Glomerular visceral epithelial cell (primary cell): ENCODE measurements around the gene S100A12.
A peak's percentile ranks its signal among the peaks of the same experiment; 100 is the strongest.

Source experiments
- DNase-seq: peaks from one replicate; pipeline ENCODE4 v3.0.0-alpha.2; 2016; ENCODE audit errors: extremely low spot score

Gene S100A12

GRCh38 chr1:153368495-153368894, 6.9 kb downstream of the S100A12 start:
- DNase-seq, result no peak

DNA sequence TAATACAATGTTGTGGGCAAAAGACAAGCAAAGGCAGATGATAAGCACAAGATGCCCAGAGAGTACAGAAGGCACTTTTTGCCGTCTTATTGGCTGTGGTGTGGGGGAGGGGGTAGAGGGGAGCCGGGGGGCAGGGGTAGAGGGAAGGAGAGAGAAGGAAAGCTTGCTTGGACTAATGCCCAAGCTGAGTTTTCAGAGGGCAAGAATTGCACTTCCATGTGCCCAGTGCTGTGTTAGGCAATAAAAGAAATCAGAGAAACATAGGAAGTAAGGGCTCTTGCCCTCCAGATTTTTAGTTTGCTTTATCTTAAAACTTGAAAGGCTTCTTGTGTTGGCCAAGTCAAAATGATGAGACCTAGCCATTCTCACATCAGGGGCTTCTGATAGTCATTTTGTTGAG, 8.3 kb downstream of the S100A12 start:
- DNase-seq, result no peak

DNA sequence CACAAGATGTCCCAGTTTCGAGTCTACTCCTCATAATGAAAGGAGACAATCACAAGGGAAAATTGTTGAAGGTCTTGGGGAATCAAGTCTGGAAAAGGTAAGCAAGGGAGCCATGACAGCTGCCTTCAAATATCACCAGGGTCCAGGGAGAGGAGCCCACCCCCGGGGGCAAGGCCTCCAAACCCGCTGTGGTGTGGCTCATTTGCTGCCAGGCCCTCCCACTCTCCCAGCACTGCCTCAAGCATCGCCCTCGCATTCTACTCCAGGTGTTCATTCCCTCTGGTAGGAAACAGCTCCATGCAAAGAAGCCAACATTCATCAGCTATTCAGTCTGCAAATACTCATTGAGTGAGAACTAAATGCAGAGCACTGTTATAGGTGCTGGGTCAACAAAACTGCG, 9.2 kb downstream of the S100A12 start:
- DNase-seq, result no peak

DNA sequence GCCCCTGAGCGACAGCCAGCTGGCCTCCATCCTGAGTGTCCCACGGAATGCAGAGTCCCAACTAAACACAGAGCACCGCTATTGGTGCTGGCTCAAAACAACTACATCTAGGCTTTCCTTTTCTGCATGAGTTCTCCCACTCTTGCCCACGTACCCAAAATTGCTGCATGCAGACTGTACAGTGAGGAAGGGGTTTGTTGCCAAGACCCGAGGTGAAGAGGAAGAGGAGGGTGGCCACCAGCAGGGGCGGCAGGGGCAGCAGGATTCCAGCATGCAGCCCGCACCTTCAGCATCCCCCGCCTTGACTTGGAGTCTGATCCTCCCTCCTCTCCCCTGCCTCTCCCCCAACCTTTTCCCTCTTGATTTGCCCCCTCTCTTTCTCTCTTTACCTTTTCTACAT, 9.7 kb downstream of the S100A12 start:
- DNase-seq, result no peak

DNA sequence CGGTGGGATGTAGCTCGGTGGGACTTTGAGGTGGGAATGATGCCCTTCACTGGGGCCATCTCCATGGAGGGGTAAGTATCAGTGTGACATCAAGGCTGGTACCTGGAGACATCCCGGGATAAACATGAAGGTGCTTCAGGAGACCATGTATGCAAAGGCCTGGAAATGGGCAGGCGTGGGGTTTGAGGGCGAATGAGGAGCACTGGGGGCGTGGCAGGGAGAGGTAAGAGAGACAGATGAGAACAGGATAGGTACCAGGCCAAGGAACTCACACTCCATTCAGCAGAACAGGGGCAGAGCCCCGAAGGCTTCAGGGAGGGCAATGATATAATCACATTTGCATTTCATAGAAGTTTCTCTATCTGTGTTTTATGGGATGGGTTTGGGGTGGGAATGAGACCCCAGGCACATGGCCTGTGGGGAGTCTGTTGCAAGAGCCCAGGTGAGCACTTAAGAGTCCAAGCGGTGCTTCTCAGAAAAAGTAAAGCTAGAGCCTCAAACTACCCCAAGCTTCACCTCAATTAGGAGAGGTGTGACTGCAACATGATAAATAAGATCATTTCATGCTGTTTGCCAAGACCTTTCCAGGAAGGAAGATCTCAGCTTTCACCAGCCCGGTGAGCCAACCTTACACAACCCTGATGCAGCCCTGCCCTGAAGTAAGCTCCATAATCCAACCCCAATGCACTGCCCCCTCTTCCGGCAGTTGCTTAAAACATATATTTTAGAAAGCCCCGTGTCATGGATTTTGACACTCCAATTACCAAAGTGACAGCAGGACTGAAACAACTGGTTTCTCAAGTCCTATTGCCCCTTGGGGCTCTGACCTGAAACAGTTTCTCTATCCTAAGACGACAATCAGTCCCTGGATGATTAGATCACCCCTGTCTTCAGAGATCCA, 10.4 kb downstream of the S100A12 start:
- DNase-seq, result no peak

DNA sequence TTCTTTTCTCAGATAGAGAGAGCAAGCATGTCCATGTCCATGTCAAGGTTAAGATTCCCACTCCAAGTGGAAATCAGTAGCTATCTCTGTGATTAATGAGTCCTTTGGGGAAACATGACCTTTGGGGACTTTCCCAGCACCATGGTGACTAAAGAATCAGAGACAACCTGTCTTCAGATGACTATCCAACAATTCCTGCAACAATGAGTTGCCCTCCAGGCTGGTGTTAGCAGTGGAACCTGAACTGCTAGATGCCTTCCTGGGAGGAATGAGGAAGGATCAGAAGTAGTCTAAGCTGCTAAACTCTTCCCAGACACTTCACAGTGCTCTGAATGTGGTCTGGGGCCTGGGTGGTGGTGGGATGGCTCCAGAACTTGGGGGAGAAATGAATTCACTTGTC, 11.3 kb downstream of the S100A12 start:
- DNase-seq, result no peak

DNA sequence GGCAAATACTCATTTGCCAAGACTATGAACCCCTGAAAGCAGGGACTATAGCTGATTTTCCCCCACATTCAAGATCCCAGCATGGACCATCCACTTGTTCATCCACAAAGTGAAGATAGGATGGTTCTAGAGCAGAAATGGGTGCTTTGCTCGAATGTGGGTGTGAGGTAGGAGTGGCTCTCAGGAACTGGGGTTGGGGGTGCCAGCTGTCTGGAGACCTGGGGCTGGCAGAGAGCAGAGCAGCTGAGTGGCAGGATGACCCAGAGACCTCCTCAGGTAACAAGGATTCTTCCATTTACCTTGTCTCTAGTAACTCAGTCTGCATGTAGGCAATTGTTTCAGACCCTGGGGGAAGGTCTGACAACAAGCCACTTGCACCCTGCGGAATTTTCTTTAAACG, 11.8 kb downstream of the S100A12 start:
- DNase-seq, result no peak

DNA sequence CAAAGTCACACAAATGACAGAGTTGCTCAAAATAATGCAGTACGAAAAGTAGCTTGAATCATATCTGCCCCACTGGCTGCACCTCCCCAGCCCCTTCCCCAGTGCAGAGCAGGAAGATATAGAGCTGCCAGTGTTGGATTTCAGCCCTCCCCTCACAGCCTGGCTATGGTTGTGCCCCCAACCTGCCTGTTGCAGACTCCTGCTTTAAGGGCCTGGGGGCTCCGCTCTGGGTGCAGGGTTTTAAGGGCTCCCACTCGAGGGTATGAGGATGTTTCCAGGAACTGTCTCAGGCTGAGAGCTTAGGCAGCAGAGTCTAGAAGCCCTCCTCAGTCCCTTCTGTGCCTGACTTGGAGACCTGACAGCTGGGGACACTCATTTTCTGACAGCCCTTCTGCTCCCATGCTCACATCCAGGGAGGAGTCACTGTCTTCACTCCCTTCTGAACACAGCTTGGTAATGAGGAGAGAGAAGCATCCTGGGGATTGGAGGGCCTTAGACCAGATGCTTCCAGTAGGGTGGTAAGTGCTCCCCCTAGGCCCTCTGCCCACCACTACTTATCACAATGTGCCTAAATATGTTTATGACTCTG, 13.1 kb downstream of the S100A12 start:
- no peak for DNase-seq

GRCh38 chr1:153361480-153362109, 13.8 kb downstream of the S100A12 start:
- no peak for DNase-seq

DNA sequence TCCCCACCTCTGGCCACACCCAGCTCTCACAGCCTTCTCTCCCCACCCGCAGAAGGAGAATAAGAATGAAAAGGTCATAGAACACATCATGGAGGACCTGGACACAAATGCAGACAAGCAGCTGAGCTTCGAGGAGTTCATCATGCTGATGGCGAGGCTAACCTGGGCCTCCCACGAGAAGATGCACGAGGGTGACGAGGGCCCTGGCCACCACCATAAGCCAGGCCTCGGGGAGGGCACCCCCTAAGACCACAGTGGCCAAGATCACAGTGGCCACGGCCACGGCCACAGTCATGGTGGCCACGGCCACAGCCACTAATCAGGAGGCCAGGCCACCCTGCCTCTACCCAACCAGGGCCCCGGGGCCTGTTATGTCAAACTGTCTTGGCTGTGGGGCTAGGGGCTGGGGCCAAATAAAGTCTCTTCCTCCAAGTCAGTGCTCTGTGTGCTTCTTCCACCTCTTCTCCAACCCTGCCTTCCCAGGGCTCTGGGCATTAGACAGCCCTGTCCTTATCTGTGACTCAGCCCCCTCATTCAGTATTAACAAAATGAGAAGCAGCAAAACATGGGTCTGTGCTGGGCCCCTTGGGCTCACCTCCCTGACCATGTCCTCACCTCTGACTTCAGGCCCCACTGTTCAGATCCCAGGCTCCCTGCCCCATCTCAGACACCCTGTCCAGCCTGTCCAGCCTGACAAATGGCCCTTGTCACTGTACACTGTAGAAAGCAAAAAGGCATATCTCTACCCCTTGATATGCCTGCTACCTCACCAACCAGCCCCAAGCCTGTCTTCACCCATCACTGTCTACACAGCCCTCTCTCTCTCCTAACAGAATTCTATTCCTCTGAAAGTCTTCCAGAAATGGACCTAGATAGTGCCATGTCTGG, 14.6 kb downstream of the S100A12 start:
- DNase-seq, result no peak

- no peak for DNase-seq
Observed at GRCh38 chr1:153360190-153360589, 15.2 kb downstream of the S100A12 start.

GRCh38 chr1:153359241-153359640, 16.2 kb downstream of the S100A12 start:
- no peak for DNase-seq

- no peak for DNase-seq
Observed at GRCh38 chr1:153358691-153358975, 16.8 kb downstream of the S100A12 start.

- no peak for DNase-seq
Observed at GRCh38 chr1:153357853-153358690, 17.3 kb downstream of the S100A12 start, which contains the start of gene S100A9. S100A9 (plus strand) TSS chr1:153357854; CDS start chr1:153358284, 430 bp downstream.

DNA sequence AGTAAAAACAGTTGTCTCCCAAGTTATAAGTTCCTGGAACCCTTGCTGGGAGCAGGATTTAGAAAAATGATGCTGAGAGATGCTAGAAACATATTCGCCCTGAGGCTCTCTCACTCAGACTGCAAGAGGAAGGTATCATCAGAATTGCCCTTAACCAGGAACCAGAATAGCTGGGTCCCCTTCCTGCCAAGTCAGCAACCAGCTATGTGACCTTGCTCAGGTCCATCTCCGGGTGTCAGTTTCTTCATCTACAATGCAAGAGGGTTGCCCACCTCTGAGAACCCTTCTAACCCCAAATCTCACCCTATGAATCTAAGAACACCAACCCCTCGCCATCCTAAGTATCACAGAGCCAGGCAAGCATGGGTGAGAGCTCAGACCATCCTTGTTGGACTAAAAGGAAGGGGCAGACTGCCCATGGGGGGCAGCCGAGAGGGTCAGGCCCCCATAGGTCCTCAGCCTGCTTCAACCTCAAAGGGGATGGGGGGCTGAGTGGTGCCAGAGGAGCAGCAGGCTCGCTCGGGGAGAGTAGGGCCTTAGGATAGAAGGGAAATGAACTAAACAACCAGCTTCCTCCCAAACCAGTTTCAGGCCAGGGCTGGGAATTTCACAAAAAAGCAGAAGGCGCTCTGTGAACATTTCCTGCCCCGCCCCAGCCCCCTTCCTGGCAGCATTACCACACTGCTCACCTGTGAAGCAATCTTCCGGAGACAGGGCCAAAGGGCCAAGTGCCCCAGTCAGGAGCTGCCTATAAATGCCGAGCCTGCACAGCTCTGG, 18.2 kb downstream of the S100A12 start:
- DNase-seq, result no peak

- no peak for DNase-seq
Observed at GRCh38 chr1:153356392-153357075, 18.9 kb downstream of the S100A12 start.

DNA sequence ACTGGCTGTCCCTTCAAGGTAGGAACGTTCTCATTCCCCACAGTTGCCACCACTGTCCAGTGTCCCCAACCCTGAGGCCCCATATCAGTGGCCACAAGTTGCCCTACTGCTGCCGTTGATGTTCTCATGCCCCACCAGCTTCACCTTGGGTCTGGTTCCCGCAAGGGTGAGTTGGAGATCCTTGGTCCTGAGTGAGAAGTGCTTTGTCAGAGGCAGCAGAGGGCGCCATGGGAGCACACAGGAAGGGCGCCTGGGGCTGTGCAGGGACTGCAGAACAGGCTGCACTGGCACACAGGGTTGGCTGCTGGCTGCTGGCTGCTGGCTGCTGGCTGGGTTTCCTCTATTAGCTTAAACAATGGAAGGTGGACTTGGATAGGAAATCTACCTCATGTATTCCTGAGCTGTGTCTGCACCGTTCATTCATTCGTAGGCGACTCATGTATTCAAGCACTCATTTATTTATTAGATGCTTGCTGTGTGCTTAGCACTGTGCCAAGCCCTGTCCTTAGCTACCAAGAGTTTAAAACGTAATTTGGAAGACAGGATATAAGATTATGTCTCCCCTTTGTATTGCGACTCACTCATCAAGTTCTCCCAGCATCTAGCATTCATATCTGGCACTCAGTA, 19.9 kb downstream of the S100A12 start:
- peak; percentile 49 for DNase-seq

DNA sequence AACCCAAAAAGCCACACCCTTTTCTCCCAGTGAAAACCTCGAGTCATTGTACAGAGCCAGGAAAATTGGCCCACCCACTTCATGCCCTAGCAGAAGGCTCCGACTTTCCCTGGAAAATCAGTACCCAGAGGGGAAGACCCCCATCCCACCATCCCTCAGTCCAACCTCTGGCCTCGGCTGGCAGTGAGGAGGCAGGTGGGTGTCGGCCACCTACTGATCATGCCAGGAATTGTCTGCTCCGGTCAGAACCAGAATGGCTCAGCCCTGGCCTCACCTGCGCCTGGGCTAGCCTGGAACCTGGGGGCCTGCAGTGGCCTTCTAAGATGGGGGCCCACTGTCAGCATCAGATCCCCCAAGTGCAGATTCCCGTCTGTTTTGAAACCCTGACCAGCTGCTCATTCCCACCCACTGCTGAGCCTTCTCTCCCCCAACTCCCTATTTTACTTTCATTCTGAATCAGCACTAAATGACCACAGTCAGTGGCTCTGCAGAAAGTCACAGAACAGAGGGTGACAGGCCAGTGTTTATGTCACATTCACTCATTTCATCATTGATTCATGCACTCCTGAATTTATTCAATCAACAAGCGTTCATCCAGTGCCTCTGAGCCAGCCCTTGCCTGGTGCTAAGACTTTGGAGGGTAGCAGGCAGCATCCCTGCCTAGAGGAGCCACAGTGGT, 20.8 kb downstream of the S100A12 start:
- no peak for DNase-seq
